CD4-positive, alpha-beta T cell treated with Interleukin-1 beta for 1 hour (primary cell): ENCODE measurements around the gene OR10G2.
"Not testable (repeated sequence)": the region's sequence is repeated elsewhere in the genome, so short reads cannot be mapped to it uniquely, and the experiment has no call there.

Experiments used
- DNase-seq, 2 donors: peaks; one replicate each; pipeline ENCODE4 v3.0.0-alpha.2; 2020 to 2022

OR10G2 gene, protein sequence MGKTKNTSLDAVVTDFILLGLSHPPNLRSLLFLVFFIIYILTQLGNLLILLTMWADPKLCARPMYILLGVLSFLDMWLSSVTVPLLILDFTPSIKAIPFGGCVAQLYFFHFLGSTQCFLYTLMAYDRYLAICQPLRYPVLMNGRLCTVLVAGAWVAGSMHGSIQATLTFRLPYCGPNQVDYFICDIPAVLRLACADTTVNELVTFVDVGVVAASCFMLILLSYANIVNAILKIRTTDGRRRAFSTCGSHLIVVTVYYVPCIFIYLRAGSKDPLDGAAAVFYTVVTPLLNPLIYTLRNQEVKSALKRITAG

DNA sequence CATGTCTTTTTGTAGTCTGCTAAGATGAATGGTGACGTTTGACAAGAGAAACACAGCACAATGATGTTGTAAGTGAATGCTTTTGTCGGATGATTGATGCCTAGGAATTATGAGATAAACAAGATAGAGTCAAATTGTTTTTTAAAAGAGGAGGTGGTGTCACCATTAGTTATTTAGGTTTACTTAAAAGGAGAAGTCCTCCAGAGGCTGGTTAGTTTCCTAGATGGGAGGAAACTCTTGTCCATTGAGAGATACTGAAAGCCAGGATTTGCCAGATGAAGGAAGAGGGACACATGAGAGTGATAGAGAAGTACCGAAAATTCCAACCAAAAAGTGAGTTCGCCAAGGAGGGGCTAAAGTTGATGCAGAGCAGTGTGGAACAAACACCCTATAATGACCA, at the start of gene OR10G2:
OR10G2 (minus strand) TSS at position 101 of the 400 bp plus-strand sequence; CDS start at position 3, 98 bp downstream.
- no peak for DNase-seq

DNA sequence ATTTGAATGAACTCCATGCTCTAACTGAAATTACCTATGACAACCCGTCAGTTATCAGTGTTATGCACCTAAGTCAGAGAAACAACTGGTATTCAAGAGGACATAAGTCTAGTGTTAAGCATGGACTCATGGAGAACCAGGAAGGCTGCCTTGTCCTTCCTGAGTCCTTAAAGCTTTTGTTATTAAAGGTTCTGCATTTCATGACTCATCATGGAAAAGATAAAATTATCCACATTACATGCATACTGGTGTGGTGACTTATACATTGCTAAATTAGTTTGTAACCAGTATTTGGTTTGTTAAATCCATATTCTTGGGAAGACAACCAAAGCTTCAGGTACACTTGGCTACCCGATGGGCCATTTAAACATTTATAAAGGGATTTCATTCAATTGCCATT, 45.3 kb upstream of the OR10G2 start:
- no peak for DNase-seq

- no peak for DNase-seq
Observed at GRCh38 chr14:21675566-21675965, 40.8 kb upstream of the OR10G2 start.

DNA sequence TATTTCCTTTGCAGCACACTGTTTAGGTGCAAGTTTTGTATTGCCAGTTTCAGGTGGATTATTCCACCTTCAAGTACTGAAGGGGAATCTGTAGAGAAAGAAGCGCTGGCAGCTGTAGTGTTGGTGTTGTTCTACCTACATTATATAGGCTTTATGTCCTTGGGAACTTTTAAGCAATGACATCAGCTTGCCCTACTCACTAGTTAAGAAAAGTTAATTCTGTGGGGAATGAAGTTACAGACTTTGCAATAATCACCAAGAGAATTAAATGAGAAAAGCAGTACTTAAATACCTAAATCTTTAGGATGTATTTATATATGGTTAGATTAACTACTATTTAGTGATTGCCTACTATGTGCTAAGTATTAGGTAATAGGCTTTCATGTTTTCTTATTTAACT, 39.0 kb upstream of the OR10G2 start, which contains the start of gene OR4E1:
OR4E1 (minus strand) TSS at position 101 of the 400 bp plus-strand sequence. CDS start 2,883 bp downstream, outside the sequence.
- no peak for DNase-seq

GRCh38 chr14:21672116-21672515, 37.4 kb upstream of the OR10G2 start:
- DNase-seq, result no peak

DNA sequence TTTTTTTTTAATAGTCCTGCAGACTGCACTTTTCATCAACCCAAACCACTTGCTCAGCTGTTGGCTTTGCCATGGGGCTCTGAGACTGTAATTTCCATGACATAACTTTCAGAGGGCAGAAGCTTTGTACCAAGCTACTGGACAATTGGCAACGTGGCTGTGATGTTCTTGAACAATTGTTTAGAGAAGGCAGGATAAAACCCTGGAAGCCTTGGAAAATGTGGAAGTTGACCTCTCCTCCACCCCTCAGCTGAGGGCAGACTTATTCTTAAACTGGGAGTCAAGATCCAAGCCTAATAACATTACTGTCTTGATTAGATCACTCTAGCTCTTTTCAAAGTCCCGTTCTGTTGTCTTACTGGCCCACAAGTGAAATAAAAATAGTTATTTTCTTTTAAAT, 36.6 kb upstream of the OR10G2 start:
- no peak for DNase-seq

- no peak for DNase-seq
Observed at GRCh38 chr14:21669284-21669683, 34.5 kb upstream of the OR10G2 start.

DNA sequence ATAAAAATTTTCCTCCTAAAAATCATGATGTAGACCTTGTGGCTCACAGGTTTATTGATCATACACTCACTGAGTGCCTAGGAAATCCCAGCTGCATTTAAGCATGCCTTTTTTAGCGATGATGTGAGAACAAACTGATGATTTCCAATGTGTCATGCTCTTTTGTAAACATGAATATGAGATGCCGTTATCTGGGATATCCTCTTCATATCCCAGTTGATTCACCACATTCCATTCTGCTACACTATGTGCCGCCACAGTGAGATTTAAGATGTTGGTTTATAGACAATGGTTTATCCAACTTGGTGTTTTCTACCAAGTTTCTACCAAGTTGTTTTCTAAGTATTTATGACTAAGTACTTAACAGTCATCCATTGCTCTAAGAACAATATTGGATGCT, 33.6 kb upstream of the OR10G2 start:
- no peak for DNase-seq

GRCh38 chr14:21656980-21657379, 22.2 kb upstream of the OR10G2 start:
- no peak for DNase-seq

DNA sequence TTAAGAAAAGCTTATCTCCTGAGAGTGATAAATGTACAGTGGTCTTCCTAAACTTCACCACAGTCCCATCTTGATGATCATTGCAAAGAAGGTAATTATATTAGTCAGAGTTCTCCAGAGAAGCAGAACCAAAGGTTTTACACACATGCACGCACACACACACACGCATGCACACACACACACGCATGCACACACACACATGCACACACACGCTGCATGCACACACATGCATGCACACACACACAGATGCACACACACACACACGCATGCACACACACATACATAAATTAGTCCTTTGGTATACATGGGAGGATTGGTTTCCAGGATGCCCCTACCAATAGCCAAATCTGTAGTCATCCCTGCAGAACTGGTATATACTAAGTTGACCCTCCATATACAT, 19.5 kb upstream of the OR10G2 start:
- DNase-seq, result no peak

GRCh38 chr14:21653331-21653885, 18.7 kb upstream of the OR10G2 start, which contains the start of gene OR4E2:
Gene OR4E2, plus strand, starts transcription at chr14:21653835. Its CDS starts 11,248 bp downstream, at chr14:21665083.
- DNase-seq, result no peak

GRCh38 chr14:21652209-21652808, 17.6 kb upstream of the OR10G2 start:
- no peak for DNase-seq

DNA sequence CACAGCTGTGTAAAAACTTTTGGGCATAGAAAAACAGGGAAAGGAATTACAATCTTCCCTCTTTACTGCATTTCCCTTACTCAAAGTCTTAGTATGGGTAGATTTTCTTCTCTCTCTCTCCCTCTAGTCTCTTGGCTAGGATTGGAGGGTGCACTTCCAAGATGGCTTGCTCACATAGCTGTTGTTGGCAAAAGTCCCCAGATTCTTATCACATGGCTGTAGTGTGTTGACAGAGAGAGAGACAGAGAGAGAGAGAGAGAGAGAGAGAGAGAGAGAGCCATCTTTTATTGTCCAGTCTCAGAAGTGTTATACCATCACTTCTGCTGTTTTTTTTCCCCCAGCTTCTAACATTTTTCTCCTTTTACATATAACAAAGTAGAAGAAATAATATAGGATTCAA, 12.6 kb upstream of the OR10G2 start:
- DNase-seq, result no peak

- DNase-seq, result no peak
Observed at GRCh38 chr14:21643407-21643806, 8.7 kb upstream of the OR10G2 start.

GRCh38 chr14:21642683-21643082, 7.9 kb upstream of the OR10G2 start:
- no peak for DNase-seq

GRCh38 chr14:21631084-21631483, 3.7 kb downstream of the OR10G2 start:
- no peak for DNase-seq

- DNase-seq, result not testable (repeated sequence)
Observed at GRCh38 chr14:21630503-21630902, 4.2 kb downstream of the OR10G2 start.

GRCh38 chr14:21626491-21627230, 8.1 kb downstream of the OR10G2 start:
- DNase-seq, result no peak

- no peak for DNase-seq
Observed at GRCh38 chr14:21617614-21618013, 17.1 kb downstream of the OR10G2 start.

DNA sequence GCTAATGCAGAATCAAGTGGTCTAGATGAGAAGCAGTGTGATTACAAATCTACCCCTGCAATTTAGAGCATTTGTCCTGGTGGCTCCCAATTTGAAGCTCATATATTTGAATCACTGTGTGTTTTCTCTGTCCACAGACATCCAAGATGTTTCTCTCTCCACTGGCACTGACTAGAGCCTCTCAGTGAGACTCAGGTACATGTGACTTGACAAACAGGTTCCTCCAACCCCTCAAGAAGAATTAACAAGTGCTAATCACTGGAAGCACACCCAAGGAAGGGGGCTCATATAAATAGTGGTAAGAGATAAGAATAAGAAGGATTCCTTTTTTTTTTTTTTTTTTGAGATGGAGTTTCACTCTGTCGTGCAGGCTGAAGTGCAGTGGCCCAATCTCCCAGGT, 20.5 kb downstream of the OR10G2 start:
- no peak for DNase-seq

DNA sequence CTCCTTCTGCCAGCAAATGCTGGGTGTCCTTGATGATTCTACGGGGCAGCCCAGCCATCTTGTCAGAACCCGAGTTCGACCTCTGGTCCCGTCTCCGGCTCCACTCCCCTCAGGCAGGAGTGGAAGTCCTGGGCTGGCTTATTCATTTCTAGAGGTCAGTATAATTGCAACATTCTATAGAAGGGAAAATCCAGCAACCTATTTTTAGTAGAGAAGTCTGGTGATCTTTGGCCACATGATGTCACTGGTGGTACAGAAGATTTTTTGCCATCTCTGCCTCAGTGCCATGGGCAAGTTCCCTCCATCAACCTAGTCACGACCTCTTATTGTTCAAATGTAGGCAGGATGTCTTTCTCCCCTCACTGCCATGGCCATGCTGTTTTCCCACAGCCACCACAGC, 22.4 kb downstream of the OR10G2 start:
- DNase-seq, result no peak

DNA sequence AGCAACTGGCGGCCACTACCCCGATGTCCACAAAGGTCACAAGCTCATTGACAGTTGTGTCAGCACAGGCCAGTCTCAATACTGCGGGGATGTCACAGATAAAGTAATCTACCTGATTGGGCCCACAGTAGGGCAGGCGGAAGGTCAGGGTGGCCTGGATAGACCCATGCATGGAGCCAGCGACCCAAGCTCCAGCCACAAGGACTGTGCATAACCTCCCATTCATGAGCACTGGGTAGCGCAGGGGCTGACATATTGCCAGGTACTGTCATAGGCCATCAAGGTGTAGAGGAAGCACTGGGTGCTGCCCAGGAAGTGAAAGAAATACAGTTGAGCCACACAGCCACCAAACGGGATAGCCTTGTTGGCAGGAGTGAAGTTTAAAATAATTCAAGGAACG, 32.6 kb downstream of the OR10G2 start:
- not testable (repeated sequence) for DNase-seq

DNA sequence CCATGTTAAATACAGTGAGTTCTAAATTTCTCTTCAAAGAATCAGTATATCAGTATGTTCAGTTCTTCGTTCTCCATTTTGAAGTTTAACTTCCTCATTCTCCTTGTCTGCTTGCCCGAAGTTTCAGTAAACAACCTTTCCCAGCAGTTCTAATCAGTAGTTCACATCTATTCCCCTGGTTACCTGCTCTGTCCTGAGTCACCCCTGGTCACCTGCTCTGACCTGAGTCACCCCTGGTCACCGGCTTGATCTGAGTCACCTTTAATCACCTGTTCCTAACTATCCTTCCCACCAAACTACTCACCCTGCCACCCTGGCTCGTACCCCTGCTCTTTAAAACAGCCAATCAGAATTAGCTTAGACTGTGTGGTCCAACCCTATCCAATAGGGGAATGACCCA, 45.4 kb downstream of the OR10G2 start:
- no peak for DNase-seq
